Measurements from ENCODE around the gene B4GALT1.
"Not testable (repeated sequence)": the region's sequence is repeated elsewhere in the genome, so short reads cannot be mapped to it uniquely, and the experiment has no call there.

B4GALT1 gene

DNA sequence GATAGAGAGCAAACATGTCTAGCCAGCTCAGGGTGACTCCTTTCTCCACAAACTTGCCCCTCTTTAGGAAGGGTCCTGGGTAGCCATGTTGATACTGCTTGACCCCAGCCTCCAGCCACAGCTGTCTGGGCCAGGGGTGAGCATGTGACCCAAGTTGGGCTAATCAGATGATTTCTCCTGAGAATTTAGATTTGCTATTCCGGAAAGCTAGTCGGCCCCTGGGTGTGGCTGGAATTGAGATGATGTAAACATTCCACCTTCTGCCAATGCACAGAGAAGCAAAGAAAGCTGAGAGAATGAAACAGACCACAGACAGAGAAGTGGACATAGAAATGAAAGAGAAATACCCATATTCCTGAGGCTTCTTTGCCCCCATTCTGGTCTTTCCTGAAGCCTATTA lies 17.8 kb upstream of the B4GALT1 start:
- no peak for DNase-seq

DNA sequence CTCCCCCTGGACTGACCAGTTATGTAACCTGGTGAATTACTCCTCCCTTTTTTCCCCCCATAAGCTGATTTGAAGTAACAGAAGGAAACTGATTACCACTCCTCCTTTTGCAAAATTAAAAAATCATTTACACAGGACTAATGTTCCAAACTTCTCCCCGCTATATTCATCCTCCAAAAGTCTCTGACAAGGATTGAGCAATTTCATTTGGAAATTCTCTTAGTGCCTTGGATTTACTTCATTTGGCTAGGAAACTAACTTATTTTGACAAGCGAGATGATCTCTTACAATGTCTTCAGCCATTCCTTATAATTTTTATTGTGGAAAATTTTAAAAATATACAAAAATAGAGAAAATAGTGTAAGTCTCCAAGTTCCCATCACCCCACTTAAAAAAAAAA lies 15.4 kb upstream of the B4GALT1 start:
- no peak for DNase-seq

DNA sequence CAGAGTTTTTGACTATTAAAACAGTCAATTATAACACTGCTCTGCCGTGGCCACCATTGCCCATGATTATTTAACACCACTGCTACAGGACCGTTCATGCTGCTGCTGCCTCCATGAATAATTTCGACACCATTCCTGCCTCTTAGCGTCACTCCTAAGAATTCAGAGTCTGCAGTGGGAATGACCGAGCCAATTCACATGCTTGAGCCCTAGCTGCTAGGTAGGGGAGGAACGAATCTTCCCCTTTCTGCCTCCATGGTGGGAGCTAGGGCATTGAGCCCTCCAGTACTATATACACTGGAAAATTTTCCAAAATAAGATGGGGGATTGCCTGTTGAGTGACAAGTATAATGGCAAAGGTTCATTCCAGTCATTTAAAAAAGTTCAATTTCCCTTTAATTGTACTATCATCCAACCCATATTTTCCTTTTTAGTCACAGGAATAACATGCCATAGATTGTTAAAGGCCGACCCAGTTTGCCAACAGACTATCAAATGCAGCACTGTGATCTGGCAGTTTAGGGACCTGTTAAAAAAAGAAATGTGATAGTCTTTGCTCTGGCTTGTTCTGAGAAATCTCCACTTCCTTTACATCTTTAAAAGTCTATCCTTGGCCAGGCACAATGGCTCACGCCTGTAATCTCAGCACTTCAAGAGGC lies 13.5 kb upstream of the B4GALT1 start:
- no peak for DNase-seq

DNA sequence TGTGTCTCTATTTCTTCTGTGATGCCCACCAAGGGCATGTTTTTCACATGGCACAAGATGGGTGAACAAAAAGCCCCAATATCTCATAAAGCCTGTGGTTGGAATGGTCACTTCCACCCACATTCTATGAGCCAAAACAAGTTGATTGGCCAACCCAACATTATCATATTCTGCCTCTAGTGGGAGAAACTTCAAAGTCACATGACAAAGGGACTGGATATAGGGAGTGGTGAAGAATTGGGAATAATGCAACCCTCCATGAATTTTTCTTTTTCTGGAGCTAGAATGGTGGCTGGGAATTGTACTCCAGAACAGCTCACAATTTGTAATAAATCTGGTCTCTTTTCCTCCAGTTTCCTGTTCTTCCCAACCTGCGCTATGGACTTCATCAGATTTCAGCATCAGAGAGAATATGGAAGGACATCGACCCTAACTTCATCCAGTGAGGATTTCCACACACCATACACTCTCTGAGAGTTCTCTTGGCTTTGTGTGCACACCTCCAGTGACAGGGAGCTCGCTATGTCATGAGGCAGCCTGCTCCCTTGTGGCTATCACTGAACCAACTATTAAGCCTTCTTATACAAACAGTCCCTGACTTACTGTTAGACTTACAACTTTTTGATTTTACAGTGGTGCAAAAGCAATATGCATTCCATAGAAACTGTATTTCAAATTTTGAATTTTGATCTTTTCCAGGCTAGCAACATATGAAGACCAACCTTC lies 12.0 kb upstream of the B4GALT1 start:
- no peak for DNase-seq

DNA sequence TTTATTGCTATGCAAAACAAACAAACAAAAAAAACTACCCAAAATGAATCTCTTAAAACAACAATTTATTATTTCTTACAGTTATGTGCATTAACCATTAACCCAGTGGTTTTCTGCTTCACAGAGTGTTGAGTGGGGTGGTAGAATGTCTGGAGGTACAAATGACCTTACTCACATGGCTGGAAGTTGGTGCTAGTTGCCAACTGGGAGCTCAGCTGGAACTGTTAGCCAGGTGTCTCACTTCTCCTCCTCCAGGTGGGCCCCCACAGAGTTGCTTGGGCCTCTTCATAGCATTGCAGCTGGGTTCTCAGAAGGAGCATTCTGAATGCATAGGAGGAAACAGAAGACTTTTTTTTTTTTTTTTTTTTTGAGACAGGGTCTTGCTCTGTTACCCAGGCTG lies 10.5 kb upstream of the B4GALT1 start:
- DNase-seq, result no peak

DNA sequence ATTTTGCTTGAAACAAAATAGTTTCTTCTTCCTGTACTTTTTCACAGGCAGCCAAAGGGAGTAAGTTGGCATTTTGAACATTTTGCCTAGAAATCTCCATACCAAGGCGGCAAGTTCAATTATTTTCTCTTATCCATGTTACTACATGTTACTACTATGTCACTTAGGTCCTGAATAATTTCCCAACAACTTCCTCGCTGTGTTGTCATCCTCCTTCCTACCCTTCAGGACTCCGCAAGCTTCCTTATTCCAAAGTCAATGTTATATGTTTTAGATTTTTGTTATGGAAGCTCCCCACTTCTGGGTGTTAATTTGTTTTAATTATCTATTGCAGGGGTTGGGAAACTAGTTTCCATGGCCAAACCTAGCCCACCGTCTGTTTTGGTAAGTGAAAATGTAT lies 9.9 kb upstream of the B4GALT1 start:
- no peak for DNase-seq

DNA sequence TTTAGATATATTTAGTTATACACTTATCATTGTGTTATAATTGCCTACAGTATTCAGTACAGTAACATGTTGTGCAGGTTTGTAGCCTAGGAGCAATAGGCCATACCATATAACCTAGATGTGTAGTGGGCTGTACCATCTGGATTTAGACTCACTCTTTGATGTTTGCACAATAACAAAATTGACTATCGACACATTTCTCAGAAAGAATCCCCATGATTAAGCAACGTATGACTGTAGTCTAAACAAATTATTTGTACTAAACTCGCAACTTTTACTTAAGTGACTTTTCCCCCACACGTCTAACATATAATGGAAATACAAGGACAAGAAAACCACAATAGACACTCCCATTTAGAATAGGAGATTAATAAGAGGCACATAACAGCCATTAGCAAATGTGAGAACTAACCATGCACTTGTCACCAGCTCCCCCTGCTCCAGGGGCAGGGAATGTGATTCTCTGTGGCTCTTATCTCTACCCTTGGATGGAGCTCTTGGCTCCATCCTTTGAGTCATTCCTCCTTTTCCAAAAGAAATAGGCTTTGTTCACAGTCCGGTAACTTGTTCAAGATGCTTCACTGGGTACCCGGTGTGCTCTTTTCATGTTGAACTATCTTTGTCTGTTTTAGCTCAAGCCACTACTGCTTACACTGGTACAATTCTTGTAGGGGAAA lies 8.7 kb upstream of the B4GALT1 start:
- DNase-seq, result no peak

DNA sequence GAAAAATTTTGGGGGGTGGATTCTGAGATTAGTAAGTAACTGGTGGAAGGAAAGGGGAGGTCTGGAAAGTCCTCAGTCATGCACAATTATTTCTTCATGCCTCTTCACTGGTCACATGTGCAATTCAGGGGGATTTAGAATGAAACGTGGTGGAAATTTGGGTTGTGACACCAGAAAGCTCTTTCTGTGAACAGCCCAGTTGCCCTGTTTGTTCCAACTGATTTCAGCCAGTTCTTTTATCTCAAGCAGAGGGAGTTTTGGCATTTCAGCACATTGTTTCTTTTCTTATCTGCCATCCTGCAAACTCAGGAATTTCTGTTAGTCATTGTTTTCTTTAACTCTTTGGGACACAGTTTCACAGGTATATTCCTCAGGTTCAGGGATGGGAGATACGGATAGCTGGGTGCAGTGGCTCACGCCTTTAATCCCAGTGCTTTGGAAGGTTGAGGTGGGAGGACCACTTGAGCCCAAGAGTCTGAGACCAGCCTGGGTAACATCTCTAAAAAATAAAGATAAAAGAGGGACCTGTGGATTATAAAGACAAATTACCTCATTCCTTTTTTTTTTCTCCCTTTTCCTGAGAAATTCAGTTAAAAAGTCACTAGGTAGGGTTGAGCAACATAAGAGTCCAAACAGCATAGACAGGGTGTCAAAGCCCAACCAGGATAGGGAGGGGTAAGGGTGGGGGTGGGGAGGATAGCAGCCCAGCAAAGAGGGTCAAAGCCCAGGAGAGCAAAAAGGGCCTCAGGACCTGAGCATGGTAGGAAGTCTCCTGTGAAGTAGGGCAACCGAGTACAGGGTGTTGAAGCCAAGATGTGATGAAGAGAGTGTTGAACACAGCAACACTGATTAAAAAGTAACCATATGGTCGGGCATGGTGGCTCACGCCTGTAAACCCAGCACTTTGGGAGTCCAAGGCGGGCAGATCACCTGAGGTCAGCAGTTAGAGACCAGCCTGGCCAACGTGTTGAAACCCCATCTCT lies 5.4 kb upstream of the B4GALT1 start:
- no peak for DNase-seq

DNA sequence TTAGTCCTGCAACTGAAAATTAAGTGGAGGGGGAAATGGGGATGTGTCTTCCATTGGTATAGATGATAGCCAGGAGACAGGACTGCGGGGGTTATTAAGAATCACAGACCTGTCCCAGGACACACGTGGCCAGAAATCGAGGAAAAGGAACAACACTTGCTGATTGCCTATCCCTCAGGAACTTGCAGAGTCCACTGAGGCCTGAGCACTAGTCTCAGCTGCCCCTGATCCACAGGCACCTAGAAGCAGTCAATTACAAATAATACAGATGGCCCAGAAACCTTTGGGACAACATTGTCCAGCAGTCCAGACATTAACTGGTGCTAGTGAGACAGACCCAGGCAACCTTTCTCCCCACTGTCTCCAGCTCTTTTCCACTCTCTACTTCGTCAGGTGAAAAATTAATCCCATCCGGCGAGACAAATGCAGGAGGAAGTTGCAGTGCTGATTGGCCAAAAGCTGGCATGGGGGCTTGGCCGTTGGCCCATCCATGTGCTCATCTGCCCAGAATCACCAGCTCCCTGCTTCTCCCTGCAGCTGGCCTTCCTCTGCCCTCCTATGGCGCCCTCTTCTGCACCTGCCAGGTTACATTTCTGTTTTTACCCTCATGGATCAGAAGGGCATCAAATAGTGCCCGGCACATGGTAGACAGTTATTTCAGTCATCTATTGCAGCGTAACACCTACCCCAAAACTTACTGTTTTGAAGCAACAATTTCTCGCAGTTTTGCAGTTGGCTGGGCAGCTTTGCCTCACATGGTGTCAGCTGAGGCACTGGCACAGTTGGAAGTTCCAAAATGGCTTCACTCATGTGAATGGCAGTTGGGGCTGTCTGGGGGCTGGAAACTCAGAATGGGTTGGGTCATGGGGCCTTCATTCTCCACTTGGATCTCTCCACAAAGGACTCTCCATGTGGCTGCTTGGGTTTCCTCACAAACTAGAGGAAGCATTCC lies 3.6 kb upstream of the B4GALT1 start:
- DNase-seq, result no peak

DNA sequence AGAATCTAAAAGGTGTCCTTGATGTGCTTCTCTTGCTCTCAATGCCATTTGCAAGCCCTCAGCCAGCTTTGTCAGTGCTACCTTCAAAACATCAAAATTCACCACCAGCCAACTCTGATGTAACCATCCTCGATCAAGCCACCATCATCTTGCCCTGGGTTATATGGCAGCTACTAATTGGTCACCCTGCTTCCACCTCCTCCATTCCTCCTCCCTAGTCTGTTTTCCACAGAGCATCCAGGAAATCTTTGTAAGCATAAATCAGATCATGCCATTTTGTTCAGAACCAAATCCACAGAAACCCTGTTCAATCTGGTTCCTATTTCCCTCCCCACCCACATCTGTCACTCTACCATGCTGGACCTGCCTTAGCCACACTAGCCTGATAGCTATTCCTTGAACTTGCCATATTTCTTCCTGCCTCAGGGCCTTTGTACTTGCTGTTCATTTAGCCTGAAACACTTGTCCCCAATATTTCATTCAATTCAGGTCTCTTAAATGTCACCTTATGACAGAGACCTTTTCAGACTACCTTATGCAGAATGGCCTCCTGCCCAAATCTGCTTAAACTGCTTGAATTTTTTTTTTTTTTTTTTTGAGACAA lies 1.9 kb upstream of the B4GALT1 start:
- DNase-seq, result no peak

DNA sequence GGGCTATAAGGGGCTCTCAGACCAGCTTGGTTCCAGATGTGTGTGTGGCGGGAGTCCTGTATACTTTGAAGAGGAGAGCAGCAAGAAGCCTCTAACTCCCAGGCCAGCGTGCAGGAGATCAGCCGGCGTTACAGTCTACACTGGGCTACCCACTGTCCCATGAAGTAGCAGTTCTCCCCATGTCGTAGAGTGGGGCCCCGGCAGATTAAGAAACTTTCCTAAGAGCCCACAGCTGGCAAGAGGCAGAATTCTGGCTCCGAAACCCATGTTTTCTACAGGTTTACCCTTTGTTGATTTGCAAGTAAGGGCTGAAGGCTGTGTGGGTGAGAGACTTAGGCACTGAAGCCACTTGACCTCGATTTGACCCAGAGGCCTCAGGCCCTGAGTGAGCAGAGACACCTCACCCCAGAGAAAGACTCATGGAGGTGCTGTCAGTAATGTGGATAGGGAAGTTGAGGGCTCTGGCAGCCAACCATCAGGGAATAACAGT lies 881 bp upstream of the B4GALT1 start:
- DNase-seq, result no peak

DNA sequence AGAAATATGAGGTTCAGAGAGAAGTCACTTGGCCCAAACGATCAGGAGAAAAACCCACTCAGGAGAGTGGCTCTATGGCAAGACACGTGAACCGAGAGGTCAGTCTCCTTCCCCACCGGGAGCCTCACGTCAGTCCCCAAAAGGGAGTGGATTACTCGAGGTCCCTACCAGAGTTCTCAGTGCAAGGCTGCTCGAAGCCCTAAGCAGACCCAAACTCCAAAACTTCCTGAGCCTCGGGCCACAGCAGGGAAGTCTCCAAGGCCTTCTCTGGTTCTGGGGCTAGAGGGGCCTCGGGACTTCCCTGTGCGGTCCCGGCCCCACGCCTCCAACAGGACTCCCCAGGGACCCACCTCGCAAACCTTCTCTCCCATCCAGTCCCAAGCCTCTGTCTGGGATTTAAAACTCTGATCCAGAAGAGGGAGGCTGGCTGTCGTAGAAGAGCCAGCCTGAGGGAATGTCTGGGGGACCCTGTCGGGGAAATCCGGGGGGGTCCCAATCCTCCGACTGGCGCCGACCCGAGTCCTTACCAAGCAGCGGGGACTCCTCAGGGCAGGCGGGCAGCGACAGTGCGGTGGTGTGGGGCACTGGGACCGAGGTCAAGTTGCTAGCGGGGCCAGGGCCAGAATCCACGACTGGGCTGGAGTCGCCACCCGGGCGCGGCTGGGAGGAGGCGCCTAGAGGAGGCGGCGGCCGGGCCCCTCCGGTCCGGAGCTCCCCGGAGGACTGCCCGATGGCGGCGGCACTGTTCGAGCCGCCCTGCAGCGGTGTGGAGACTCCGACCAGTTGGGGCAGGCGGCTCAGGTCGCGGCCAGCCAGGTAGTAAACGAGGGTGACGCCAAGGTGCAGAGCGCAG lies 679 bp downstream of the B4GALT1 start:
- no peak for DNase-seq

DNA sequence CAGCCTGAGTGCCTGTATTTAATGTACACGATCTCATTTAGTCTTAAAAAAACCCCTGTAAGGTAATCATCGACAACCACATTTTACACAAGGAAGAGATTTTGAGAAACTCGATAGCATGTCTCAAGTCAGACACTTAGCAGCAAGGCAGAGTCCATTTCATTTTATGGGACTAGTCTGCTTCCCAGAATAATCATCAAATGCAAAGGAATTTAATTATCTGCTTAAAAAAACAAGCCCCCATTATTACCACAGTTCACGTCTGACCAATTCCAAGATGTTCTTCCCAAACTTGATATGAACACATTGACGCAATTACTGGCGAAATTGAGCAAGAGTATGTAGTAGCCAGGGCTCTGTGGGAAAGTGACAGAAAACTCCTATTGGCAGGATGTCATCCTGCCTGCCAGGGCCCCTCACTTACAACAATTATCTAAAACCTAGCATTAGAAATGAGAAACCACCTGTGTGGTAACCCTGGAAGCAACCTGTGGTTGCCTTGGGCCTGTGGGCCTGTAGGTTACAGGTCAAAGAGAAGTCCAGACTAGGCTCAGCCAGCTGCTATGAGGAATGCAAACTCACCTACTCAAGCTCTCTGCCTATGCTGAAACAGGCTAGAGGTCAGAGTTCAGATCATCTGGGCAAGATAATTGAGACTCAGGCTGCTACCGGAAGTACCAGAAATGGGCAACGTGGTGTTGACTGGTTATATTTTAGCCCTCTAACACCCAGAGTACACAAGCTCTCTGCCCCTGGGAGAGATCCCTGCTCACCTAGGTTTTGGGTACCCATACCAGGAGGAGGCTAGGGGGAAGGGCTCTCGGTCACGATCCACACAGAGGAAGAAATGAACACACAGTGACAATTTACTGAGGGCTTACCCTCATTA lies 1.6 kb downstream of the B4GALT1 start:
- no peak for DNase-seq

DNA sequence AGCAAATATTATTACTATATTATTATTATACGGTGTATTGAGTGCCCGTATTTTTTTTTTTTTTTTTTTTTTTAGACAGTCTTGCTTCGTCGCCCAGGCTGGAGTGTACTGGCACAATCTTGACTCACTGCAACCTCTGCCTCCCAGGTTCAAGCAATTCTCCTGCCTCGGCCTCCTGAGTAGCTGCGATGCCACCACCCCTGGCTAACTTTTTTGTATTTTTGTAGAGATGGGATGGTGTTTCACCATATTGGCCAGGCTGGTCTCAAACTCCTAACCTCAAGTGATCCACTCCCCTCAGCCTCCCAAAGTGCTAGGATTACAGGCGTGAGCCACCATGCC lies 2.2 kb downstream of the B4GALT1 start:
- not testable (repeated sequence) for DNase-seq

DNA sequence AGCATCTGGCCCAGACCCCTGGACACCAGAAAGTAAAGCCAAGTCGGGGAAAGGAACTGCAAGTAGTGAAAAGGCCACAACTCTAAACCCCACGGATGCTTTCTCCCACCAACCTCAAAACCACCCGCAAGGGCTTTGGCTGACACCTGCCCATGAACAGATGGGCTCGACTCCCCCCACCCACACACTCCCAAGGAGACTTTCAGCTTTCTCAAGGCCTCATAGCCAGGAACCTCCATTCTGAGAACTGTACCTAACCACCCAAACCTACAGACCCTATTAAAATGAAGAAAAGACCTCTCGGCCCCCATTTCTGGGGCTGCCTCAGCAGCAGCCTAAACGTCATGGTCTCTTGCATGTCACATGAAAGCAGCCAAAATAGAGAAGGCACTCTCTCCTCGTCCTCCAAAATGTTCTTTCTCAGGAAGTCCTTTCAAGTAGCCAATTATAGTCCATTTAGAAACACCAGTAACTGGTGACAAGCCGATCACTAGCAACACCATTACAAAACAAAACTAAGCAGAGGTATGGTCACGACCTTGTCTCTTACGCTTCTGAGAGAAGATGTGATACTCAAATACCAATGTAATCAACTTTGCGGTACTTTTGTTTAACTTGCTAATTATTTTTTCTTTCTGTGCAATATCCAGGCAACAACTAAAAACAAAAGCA lies 2.9 kb downstream of the B4GALT1 start:
- DNase-seq, result no peak

DNA sequence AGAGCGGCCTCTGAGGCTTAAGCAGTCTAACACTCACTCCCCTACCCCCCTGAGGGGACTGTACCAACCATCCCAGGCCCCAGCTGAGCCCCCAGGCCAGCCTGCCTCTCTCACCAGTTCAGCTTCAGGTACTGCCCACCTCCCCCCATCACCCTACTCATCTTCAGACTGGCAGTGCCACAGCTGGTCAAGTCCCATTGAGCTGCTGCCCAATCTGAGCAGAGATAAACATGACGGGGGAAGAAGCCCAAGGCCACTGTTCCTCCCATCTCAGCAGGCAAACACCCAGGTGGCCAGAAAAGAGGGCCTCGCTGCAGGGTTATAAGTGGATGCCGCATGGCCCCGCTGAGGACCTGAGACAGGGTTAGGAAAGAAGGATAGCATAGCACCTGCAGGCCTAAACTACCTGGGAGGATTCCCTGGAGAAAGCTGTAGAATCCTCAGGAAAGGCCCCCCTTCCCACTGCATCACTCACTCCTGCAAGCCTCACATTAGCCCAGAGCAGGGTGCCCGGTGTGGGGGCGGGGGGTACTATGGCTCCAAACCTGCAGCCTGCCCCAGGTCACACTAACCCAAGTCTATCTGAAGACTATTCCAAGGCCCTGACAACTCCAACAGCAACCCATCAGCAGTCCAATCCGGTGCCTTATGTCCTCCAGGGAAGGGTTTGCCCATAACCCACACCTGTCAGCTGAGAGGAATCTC lies 3.6 kb downstream of the B4GALT1 start:
- no peak for DNase-seq

DNA sequence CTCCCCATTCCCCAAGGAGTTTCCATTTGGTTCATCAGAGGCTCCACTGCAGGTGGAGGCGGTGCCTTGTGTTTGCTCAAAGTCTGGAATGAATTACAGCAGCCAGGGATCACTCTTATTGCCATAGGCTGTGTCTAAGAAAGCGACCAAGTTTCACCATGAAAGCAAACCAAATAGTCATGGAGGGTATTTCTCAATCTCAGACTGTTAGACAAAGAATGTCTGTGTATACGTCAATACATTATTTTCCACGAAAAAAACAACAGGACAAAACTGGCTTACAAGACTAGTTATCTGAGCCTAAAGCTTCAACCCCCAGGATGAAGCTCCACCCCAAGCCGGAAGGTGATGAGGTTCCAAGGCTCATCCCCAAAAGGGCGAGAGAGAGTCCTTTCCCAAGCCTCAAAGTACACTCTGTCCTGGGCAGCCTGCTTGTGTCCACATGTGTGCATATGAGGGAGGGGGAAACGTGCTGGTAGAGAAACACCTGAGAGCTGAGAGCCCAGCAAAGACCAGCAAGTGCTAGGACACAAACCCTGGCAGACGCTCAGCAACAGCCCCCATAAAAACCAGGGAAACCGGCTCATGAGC lies 4.3 kb downstream of the B4GALT1 start:
- no peak for DNase-seq

Measured in activated T-cell treated with anti-CD3 and anti-CD28 coated beads for 4 hours (primary cell).